ENCODE measurements around the gene MDM2.

Gene MDM2

DNA sequence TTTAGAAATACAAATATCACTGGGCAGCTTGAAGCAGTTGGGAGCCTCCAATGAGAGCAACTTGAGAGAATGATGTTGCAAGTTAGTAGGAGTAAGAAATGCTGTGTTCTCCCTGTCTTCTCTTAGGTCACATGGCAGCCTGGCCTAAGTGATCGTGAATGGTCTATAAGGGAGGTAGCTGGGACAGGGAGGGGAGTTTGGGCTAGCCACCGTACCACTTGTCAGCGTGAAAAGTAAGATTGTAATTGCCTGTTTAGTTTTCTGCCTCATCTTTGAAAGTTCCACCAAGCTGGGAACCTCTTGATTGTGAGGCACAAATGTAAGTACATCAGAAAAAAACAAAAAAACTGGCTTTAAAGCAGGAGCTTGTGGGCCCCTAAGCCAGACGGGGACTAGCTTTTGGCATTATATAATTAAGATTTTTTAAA, 36.4 kb downstream of the MDM2 start:
- TF ChIP-seq, protein P1, sequence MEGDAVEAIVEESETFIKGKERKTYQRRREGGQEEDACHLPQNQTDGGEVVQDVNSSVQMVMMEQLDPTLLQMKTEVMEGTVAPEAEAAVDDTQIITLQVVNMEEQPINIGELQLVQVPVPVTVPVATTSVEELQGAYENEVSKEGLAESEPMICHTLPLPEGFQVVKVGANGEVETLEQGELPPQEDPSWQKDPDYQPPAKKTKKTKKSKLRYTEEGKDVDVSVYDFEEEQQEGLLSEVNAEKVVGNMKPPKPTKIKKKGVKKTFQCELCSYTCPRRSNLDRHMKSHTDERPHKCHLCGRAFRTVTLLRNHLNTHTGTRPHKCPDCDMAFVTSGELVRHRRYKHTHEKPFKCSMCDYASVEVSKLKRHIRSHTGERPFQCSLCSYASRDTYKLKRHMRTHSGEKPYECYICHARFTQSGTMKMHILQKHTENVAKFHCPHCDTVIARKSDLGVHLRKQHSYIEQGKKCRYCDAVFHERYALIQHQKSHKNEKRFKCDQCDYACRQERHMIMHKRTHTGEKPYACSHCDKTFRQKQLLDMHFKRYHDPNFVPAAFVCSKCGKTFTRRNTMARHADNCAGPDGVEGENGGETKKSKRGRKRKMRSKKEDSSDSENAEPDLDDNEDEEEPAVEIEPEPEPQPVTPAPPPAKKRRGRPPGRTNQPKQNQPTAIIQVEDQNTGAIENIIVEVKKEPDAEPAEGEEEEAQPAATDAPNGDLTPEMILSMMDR (IDR thresholded peaks at IDR 0.05; ENCODE audit: low read depth, low read length): no peak
- DNase-seq (ENCODE audit: extremely low read depth, low read depth): no peak

DNA sequence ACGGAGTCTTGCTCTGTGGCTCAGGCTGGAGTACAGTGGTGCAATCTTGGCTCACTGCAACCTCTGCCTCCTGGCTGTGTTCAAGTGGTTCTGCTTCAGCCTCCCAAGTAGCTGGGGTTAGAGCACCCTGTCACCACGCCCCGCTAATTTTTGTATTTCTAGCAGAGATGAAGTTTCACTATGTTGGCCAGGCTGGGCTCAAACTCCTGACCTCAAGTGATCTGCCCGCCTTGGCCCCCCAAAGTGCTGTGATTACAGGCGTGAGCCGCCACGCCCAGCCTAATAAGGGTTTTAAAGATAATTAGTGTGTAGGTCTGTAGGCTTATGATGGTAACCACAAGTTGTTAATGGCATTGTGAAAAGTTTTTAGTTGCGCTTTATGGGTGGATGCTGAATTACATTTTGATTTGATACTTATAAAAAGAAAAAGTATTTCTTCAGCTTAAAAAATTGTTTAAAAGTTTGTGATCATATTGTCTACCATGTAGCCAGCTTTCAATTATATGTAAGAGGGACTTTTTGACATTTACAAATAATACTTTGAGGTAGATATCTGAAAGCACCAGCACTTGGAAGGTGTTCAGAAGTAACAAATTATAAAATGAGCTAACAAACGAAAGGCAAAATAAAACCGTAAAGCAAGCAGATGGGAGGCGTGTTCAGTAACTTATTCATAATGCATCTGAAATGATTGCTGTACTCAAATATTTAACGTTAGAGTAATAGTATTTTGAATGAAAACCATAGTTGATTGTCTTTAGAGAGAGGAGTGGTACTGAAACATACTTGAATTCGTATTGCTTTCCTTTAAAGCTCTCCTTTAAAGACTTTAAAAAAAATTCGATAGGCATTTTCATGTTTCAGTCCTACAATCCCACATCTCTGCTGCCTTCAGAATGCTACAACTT, 37.1 kb downstream of the MDM2 start:
- TF ChIP-seq, protein P1 (IDR thresholded peaks at IDR 0.05; ENCODE audit: low read depth, low read length): no peak
- no peak for DNase-seq (ENCODE audit: extremely low read depth, low read depth)

DNA sequence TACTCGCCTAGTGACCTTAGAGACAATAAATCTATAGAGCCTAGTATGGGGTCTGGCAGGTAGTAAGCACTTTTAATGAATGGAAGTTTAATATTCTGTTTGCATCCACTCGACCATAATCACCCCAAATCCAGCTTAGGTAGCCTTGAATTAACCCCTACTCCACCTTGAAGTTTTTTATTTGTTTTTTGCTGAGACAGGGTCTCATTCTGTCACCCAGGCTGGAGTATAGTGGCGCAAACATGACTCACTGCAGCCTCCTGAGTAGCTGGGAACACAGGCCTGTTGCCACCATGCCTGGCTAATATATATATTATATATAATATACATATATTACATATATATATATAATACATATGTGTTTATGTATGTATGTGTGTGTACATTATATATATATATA, 38.8 kb downstream of the MDM2 start:
- no peak for DNase-seq (ENCODE audit: extremely low read depth, low read depth)
- TF ChIP-seq, protein P1 (IDR thresholded peaks at IDR 0.05; ENCODE audit: low read depth, low read length): no peak

DNA sequence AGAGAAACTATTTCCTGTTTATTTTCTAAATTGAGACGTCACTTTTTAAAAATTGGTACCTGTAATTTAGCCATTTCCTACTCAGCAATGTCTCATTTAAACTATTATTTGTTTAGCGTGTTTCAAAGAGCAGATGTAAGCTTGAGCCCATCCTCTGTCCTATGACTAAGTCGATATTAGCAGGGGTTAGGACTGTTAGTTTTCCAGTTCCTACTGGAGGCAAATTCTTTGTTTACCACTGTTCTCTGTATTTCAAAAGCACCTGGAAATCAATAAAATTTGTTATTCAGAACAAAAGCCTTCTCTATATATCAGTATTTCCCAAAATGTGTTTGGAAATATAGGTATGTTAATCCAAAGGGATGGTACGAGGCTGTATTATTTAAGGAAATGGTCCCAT, 42.4 kb downstream of the MDM2 start:
- TF ChIP-seq, protein P1 (IDR thresholded peaks at IDR 0.05; ENCODE audit: low read depth, low read length): no peak
- DNase-seq (ENCODE audit: extremely low read depth, low read depth): no peak

DNA sequence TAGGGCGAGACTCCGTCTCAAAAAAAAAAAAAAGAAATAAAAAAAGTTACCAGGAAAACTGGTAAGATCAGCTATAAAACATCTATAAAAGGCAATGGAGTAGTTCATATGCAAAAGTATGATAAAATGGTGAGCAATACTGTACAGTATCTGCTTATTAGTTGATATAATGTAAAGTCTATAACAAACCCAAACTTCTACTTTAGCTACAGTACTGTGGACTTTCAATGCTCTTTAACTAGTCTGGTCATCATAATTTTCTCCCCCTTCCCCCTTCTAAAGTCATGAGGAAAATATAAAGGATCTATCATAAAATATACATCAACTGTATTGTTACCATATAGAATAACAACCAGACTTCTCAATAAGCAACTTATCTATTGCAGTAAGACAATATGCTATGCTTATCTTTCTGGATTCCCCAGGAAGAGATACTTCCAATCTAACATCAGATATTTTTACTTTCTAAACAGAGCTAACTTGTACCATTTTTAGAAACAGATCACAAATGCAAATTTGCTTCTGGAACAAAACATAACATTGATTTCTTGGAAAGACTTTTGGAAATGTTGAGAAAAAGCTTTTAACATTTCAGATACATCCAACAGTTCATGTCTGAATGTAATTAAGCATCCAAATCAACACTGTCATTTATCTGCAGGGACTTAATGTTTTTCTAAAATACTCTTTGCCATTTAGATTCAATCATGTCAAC, 43.8 kb downstream of the MDM2 start:
- TF ChIP-seq, protein P1 (IDR thresholded peaks at IDR 0.05; ENCODE audit: low read depth, low read length): no peak
- DNase-seq (ENCODE audit: extremely low read depth, low read depth): no peak

DNA sequence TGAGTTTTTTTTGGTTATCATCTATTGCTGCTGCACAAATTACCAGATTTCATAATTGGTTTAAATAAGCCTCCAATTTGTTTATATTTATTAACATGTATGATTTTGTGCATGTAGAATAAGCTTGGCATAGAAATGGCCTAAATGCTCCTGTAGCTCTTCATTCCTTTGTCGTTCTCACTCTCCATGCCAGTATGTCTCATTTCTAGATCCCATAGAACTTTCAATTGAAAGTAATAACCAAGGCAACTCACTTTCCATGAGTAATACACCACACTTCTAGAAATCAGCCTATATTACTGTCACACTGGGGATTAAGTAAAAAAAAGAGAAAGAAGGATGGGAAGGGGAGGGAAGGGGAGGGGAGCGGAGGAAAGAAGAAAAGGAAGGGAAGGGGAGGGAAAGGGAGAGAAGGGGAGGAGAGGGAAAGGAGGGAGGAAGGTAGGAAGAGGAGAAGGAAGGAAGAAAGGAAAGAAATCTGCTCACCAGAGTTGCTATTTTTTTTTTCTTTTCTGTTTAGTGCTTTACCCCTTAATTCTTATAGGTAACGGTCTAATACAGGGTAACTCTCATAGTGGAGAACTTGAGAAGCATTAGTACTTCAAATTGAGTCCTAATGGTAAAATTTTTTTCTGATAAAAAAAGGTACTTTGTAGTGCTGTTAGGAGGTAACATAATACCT, 45.6 kb downstream of the MDM2 start:
- no peak for DNase-seq (ENCODE audit: extremely low read depth, low read depth)
- TF ChIP-seq, protein P1 (IDR thresholded peaks at IDR 0.05; ENCODE audit: low read depth, low read length): no peak

Measured in AG09319 (cell line).